ENCODE results near the gene ZNF750. TPM values are rescaled to one million over a fixed set of nuclear protein-coding genes. Genes with fewer than 3 reads are reported as not detected.
A peak's percentile ranks its signal among the peaks of the same experiment; 100 is the strongest.

Gene ZNF750
- total RNA-seq, 2 experiments from 2014 or later: not detected

DNA sequence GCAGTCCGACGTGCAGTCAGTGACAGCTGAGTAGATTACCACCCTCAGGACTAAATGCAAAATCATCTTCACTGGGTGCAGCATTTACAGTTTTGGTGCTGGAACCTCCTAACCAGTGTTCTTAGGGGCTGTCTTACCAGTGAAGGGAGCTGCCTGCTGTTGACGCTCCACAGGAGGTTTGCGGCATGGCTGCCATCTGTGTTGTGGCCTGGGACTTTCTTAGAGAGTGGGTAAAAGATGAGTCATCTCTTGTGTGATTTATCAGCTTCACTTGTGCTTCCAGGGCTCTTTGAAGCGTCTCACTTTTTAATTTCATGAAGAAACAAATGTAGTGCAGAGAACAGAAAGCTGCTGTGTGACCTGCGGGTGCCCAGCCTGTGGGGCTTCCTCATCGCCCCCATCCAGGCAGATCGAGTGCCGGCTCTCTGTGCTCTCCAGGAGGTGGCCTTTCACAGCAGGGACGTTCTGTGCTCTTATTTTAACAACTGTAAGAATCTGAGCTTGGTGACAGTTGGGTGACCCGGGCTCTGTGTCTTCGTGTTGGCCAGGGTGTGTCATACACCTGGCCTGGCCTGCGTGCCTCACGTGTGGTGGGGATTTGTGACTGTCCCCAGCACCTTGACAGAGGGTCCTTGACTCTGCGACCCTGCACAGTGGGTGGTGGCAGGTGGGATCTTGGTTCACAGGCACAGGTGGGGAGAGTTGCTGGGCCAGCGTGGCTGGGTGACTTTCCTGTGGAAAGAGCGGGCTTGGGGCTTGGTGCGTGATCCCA is 24.3 kb upstream of the ZNF750 start:
- peak; percentile 94 for ATAC-seq

DNA sequence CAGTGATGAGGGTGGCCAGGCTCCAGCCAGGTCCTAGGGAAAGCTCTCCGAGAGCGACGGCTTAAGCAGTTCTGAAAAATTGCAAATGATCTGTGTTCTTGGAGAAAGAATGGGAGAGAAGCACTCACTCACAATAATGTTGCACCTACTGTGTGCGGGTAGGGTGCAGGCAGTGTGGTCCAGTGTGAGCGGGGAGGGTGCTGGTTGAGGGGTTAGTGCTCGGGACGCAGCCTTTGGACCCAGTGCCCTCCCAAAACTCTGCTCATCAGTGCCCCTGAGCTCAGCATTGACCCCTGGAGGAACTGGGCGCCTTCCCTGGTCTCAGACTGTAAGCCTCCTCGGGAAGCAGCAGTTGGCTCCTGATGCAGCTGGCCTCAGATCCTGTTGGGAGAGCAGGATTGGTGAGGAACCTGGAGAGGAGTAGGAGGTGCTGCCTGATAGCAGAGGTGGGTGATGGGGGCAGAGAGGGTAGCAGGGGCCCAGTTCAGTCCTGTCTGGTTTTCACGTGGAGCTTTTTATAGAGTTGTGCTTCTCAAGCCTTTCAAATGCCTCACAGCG is 23.6 kb upstream of the ZNF750 start:
- Mint-ChIP-seq H3K4me3 (peak overlapping the region; percentile 78), H3K27ac (peak overlapping the region; percentile 98), H3K27me3 (ENCODE audit: low read depth) (no peaks in the 10 kb centered on the region), H3K9me3 (ENCODE audit: insufficient read depth) (no peaks in the 10 kb centered on the region), H3K4me1 (ENCODE audit: low read depth) (peaks cover 81% of the 10 kb centered on the region), H3K36me3 (ENCODE audit: low read depth) (peaks cover 23% of the 10 kb centered on the region)
- CTCF ChIA-PET: interaction anchor here (0.7 to 2.9 kb wide), 19 partner anchors 10 to 337 kb away, joined by 3 to 21 read pairs (median 5); no protein-coding TSS in a partner anchor
- DNase-seq: no peak
- POLR2A ChIA-PET: interaction anchor here (0.9 to 3.8 kb wide), 10 partner anchors 9 to 82 kb away, joined by 3 to 41 read pairs (median 4); no protein-coding TSS in a partner anchor
- ATAC-seq: no peak

More for the DNA sequence above, 24.3 kb upstream of the ZNF750 start:
- Mint-ChIP-seq H3K27ac (peak overlapping the region; percentile 98), H3K36me3 (ENCODE audit: low read depth) (peaks cover 21% of the 10 kb centered on the region), H3K9me3 (ENCODE audit: insufficient read depth) (no peaks in the 10 kb centered on the region), H3K4me1 (ENCODE audit: low read depth) (peaks cover 74% of the 10 kb centered on the region), H3K27me3 (ENCODE audit: low read depth) (no peaks in the 10 kb centered on the region), H3K4me3 (peak overlapping the region; percentile 78)
- CTCF ChIA-PET: interaction anchor here (0.7 to 2.9 kb wide), 21 partner anchors 11 to 336 kb away, joined by 3 to 21 read pairs (median 4); no protein-coding TSS in a partner anchor
- DNase-seq: peak; percentile 96
- POLR2A ChIA-PET: interaction anchor here (0.6 to 3.8 kb wide), 13 partner anchors 8 to 220 kb away, joined by 3 to 41 read pairs (median 4); no protein-coding TSS in a partner anchor

DNA sequence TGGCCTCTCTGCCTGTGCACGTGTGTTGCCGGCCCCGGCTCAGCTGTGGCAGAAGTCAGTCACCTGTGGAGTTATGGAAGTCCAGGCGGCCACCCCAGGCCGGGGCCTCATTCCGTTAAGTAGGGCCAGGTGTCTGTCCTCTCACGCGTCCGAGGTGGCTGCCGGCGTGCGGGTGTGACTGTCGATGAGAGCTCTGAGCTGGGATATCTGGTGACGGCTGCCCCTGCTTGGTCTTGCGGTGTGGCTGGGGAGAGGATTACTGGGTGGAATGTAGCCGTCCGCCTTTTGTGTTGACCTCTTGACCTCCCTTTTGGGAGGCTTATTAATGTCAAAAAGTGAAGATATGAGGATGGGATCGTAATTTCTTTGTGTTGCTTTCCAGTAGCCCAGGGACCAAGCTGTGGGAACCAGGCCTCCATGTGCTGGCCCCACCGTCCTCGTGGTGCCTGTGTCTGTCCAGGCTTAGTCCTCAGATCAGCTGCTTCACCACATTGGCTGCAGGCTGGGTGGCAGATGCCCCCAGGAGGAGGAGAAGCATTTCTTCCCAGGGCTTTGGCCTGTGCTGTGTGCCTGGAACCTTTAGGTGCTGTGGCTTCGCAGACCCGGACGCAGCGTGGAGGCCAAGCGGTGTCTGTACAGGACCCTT is 23.0 kb upstream of the ZNF750 start:
- Mint-ChIP-seq H3K9me3 (ENCODE audit: insufficient read depth) (no peaks in the 10 kb centered on the region), H3K36me3 (ENCODE audit: low read depth) (peaks cover 23% of the 10 kb centered on the region), H3K27me3 (ENCODE audit: low read depth) (no peaks in the 10 kb centered on the region), H3K27ac (peak overlapping the region; percentile 98), H3K4me3 (no peak overlapping the region), H3K4me1 (ENCODE audit: low read depth) (peaks cover 85% of the 10 kb centered on the region)
- ChIA-PET POLR2A (interaction anchor here (0.6 to 2.2 kb wide), 3 partner anchors 10 to 29 kb away, joined by 4 to 7 read pairs (median 5); no protein-coding TSS in a partner anchor), CTCF (interaction anchor here (1.4 to 2.9 kb wide), 11 partner anchors 10 to 338 kb away, joined by 3 to 21 read pairs (median 6); no protein-coding TSS in a partner anchor)
- ATAC-seq (no peak), DNase-seq (no peak)

DNA sequence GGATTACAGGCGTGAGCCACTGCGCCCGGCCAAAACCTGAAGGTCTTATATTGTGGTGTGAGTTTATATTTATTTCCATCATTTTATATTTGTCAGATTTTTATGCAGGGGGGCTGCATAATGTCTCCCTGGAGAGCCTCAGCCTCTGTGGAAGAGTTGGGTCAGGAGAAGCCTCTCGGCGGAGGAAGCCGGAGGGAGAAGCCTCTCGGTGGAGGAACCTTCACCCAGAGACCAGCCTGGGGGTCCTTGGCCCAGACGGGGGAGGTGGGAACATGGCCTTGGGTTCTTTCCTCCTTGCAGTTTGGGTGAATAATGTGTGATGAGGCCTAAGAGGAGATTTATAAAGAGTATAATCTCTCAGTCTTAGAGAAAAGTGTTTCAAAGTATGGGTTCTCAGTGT is 22.4 kb upstream of the ZNF750 start:
- ChIA-PET POLR2A (no interaction called here), CTCF (interaction anchor here (1.1 to 2.9 kb wide), 3 partner anchors 23 to 81 kb away, joined by 4 to 21 read pairs (median 15); no protein-coding TSS in a partner anchor)
- Mint-ChIP-seq H3K4me3 (no peak overlapping the region), H3K9me3 (ENCODE audit: insufficient read depth) (no peaks in the 10 kb centered on the region), H3K4me1 (ENCODE audit: low read depth) (peaks cover 83% of the 10 kb centered on the region), H3K27me3 (ENCODE audit: low read depth) (no peaks in the 10 kb centered on the region), H3K27ac (peak overlapping the region; percentile 98), H3K36me3 (ENCODE audit: low read depth) (peaks cover 23% of the 10 kb centered on the region)
- ATAC-seq: no peak
- DNase-seq: no peak

DNA sequence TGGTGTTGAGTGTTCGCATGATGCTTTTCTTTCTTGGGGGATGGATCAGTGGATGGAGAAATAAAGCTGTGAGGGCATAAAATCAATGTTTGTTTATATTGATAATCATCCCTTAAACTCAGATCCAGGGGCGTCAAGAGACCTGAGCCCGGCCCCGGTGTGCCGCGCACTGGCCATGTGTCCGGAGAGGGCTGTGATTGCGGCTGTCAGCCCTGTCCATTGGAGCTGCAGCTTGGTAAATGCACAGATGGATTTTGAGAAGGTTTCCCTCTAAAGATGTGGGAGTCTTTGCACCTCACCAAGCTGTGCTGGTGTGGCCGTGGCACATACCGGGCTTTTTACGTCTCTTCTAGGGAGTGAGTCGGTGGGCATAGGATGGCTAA is 21.6 kb upstream of the ZNF750 start:
- Mint-ChIP-seq H3K4me1 (ENCODE audit: low read depth) (peaks cover 82% of the 10 kb centered on the region), H3K27me3 (ENCODE audit: low read depth) (no peaks in the 10 kb centered on the region), H3K4me3 (peak overlapping the region; percentile 9), H3K36me3 (ENCODE audit: low read depth) (peaks cover 25% of the 10 kb centered on the region), H3K27ac (no peak overlapping the region), H3K9me3 (ENCODE audit: insufficient read depth) (no peaks in the 10 kb centered on the region)
- ChIA-PET POLR2A (interaction anchor here (0.6 to 1.0 kb wide), 2 partner anchors 24 to 35 kb away, joined by 3 read pairs; no protein-coding TSS in a partner anchor), CTCF (interaction anchor here (0.7 to 2.2 kb wide), 4 partner anchors 14 to 193 kb away, joined by 3 to 4 read pairs (median 4); no protein-coding TSS in a partner anchor)
- ATAC-seq (no peak), DNase-seq (no peak)

DNA sequence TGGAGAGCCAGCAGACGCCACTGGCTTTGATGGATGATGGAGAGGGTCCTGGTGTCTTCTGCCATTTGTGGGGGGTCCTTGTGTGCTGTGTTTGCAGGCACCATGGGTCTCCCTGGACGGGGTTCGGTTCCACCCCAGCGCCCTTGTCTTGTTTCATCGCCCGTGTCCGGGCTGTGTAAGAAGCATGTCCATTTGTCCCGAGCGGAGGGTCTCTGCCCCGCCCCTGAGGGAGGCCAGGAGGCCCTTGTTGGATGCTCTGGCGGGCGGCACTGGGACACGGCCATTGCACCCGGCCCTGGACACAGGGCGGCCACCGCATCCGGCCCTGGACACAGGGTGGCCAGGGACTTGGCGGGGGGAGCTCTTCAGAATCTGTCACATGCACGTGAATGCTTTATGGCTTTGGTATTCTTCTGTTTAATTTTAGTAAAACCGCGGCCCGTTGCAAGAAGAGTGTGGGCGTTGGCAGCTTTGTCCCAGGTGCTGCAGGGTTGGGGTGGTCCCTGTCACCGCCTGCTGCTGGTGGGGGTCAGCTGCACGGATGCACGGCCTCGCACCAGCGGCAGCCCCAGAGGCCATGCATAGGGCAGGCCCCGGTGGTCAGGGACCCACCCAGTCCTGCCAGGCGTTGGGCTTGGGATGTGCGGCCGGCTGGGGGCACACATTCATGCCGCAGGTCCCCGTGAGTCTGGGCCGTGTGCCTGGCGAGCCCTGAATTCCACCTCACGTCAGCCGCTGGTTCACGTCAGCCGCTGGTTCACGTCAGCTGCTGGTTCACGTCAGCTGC is 21.0 kb upstream of the ZNF750 start:
- Mint-ChIP-seq H3K36me3 (ENCODE audit: low read depth) (peaks cover 27% of the 10 kb centered on the region), H3K27ac (peak overlapping the region; percentile 94), H3K4me3 (peak overlapping the region; percentile 77), H3K27me3 (ENCODE audit: low read depth) (no peaks in the 10 kb centered on the region), H3K4me1 (ENCODE audit: low read depth) (peaks cover 76% of the 10 kb centered on the region), H3K9me3 (ENCODE audit: insufficient read depth) (no peaks in the 10 kb centered on the region)
- CTCF ChIA-PET: interaction anchor here (0.7 to 2.2 kb wide), 4 partner anchors 15 to 192 kb away, joined by 3 to 4 read pairs (median 4); no protein-coding TSS in a partner anchor
- POLR2A ChIA-PET: interaction anchor here (0.6 to 2.1 kb wide), 3 partner anchors 24 to 34 kb away, joined by 3 to 16 read pairs (median 3); no protein-coding TSS in a partner anchor
- no peak for ATAC-seq
- DNase-seq: no peak

DNA sequence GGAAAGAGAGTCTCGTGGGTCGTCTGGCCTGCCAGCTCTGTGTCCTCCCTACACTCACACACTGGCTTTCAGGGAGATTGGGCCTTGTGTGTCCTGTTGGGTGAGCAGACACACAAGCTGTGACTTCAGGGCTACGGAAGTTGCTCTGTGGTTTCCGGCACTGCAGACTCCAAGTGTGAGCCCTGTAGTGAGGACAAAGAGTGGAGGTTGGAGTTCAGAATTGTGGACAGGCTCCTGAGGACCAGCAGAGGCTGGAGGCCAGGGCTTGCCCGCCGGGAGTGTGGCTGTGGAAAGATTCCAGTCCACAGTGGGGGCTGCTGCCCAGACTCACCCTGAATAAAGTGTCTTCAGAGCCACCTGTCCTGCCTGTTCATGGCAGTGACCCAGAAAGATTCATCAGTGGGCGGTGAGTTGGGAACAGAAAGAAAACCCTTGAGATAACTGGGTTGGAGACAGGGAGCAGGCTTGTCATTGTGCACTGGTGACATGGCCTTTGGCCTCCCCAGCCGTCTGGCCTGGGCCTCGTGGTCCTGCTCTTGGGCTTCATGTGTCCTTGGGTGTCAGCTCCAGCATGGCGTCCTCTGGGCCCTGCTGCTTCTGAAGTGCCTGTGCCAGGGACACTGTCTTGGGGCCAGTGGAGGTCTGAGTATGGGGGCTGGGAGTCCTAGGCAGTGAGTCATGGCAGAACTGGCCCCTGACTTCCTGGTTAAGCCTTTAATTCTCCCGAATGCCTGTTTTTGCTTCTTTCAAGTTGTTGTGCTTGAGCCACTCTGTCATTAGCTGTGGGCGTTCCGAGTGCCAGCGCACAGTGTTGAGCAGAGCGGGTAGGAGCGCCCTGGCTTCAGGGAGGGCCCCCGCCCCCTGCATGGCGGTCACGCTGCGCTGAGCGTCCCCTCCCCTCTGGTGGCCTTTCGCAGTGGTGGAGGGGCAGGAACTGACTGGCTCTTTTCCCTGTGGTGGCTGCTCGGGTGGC is 19.9 kb upstream of the ZNF750 start:
- Mint-ChIP-seq H3K4me1 (ENCODE audit: low read depth) (peaks cover 66% of the 10 kb centered on the region), H3K27me3 (ENCODE audit: low read depth) (no peaks in the 10 kb centered on the region), H3K9me3 (ENCODE audit: insufficient read depth) (no peaks in the 10 kb centered on the region), H3K27ac (peak overlapping the region; percentile 94), H3K36me3 (ENCODE audit: low read depth) (peaks cover 27% of the 10 kb centered on the region), H3K4me3 (peak overlapping the region; percentile 77)
- CTCF ChIA-PET: interaction anchor here (1.0 to 2.2 kb wide), 3 partner anchors 16 to 78 kb away, joined by 4 to 5 read pairs (median 4); no protein-coding TSS in a partner anchor
- ATAC-seq (peak; percentile 45), DNase-seq (peak; percentile 72)
- POLR2A ChIA-PET: interaction anchor here (1.0 to 2.1 kb wide), 2 partner anchors 25 to 54 kb away, joined by 3 to 16 read pairs; no protein-coding TSS in a partner anchor

DNA sequence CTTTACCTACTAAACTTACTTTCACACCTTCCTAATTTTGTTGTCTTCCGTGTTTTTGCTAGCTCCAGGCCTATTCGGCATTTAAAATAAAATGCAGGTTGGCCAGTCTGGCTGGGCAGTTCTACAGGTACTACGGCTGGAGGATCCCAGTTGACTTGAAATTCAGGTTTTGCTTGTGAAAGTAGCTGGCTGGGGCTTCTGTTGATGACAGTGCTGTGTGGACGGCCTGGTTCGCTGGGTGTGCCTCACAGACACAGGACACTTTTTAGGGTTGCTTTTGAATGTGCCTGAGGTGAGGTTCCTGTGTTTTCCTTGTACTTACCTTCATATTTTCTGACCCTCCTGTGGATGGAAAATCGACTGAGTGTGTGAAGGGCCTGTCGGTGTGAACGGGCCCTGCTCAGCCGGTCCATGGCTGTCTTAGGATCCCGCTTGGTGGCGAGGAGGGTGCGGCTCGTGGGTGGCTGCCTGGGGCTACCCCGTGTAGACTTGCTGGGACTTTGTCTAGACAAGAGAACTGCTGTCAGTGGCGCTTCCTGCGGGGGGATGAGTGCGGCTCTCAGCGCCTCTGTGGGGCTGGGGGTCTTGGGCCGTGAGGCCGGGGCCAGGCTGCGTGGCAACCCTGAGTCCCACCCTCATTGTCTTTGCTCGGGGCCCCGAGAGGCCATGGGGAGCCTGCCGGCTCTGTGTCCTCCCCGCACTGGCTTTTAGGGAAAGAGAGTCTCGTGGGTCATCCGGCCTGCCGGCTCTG is 18.7 kb upstream of the ZNF750 start:
- Mint-ChIP-seq H3K36me3 (ENCODE audit: low read depth) (peaks cover 27% of the 10 kb centered on the region), H3K4me1 (ENCODE audit: low read depth) (peaks cover 56% of the 10 kb centered on the region), H3K9me3 (ENCODE audit: insufficient read depth) (no peaks in the 10 kb centered on the region), H3K4me3 (peak overlapping the region; percentile 10), H3K27ac (peak overlapping the region; percentile 94), H3K27me3 (ENCODE audit: low read depth) (no peaks in the 10 kb centered on the region)
- no peak for ATAC-seq
- no peak for DNase-seq
- ChIA-PET CTCF (interaction anchor here (1.0 to 1.4 kb wide), 2 partner anchors 27 to 77 kb away, joined by 4 to 5 read pairs; no protein-coding TSS in a partner anchor), POLR2A (interaction anchor here (1.0 to 2.1 kb wide), 2 partner anchors 26 to 56 kb away, joined by 3 to 16 read pairs; no protein-coding TSS in a partner anchor)

DNA sequence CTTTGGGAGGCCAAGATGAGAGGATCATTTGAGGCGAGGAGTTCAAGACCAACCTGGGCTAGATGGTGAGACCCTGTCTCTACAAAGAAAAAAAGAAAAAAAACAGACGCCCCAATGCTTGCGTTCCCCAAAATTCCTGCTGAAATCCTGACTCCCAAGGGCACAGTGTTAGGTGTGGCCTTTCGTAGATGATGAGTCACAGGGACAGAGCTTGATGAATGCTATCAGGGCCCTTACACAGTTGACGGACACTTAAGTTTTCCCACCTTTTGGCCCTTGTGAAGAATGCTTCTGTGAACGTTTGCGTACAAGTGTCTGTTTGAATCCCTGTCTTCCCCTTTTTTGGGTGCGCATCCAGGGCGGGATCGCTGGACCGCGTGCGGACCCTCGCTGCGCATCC is 16.5 kb upstream of the ZNF750 start:
- POLR2A ChIA-PET: no interaction called here
- peaks cover 37% of the 10 kb centered on the region for H3K4me1 Mint-ChIP-seq (ENCODE audit: low read depth)
- no peak overlapping the region for H3K27ac Mint-ChIP-seq

More for the DNA sequence above, 16.5 kb upstream of the ZNF750 start:
- CTCF ChIA-PET: no interaction called here
- Mint-ChIP-seq H3K36me3 (ENCODE audit: low read depth) (peaks cover 18% of the 10 kb centered on the region), H3K4me3 (no peak overlapping the region), H3K9me3 (ENCODE audit: insufficient read depth) (no peaks in the 10 kb centered on the region), H3K27me3 (ENCODE audit: low read depth) (no peaks in the 10 kb centered on the region)
- ATAC-seq (no peak), DNase-seq (no peak)

Data from activated CD8-positive, alpha-beta T cell treated with anti-CD3 and anti-CD28 coated beads, Interleukin-2, amount 10 ng/mL, durations not matched to agents 7 days and 5 days (primary cell).